ENCODE data around the gene PAPPA2.

- TF ChIP-seq MXI1 (IDR thresholded peaks at IDR 0.05; ENCODE audit: borderline replicate concordance, low read depth, low read length): no peak
- no peak for TF ChIP-seq BHLHE40 (IDR thresholded peaks at IDR 0.05; ENCODE audit: low read depth, low read length)
Measured at GRCh38 chr1:176790786-176791185, 327.8 kb downstream of the PAPPA2 start.
